PC-3 (cell line): ENCODE measurements around the gene MAD1L1. TPM values are rescaled to one million over a fixed set of nuclear protein-coding genes. Genes with fewer than 3 reads are reported as not detected.
A peak's percentile ranks its signal among the peaks of the same experiment; 100 is the strongest.
"Not testable (repeated sequence)": the region's sequence is repeated elsewhere in the genome, so short reads cannot be mapped to it uniquely, and the experiment has no call there.

ENCODE experiments used
- ATAC-seq: fragments of 200-7000 bp; cut with Tn5 transposase; 2 replicates; pipeline ENCODE4 v1.9.1; 2020; ENCODE audit warnings: mild to moderate bottlenecking, moderate library complexity
- BruUV-seq: library from RNA; stranded (reverse); fragments of 400-500 nt; replicated peaks from 2 replicates; lab custom pipeline; 2021; lab: Mats Ljungman, UMichigan
- CTCF ChIA-PET: fragments of 300-600 bp; sonication (Branson Sonifier 250); formaldehyde crosslinking; loops from one replicate; lab custom pipeline; 2022; ENCODE audit warnings: antibody characterized with exemption; lab: Charles Lee
- POLR2A ChIA-PET: fragments of 300-600 bp; sonication (Branson Sonifier 250); formaldehyde crosslinking; loops from one replicate; lab custom pipeline; 2022; ENCODE audit warnings: antibody characterized with exemption; ENCODE audit not compliant: unreplicated experiment; lab: Charles Lee
- DNase-seq: peaks from one replicate; pipeline ENCODE4 v3.0.0-alpha.2; 2015
- H2AFZ ChIP-seq: fragments of 300-600 bp; sonication (generic); 2 replicates; pipeline ENCODE4 v1.6.0; 2016; ENCODE audit warnings: antibody characterized with exemption, low read length
- H3F3A ChIP-seq: fragments of 300-600 bp; sonication (generic); one replicate; pipeline ENCODE4 v1.6.0; 2017; ENCODE audit warnings: antibody characterized with exemption, low read length, control low read depth, mild to moderate bottlenecking; ENCODE audit not compliant: unreplicated experiment
- H3K27ac ChIP-seq: fragments of 300-600 bp; sonication (generic); 2 replicates; pipeline ENCODE4 v1.5.1; 2016; ENCODE audit warnings: mild to moderate bottlenecking, low read length
- H3K27me3 ChIP-seq: fragments of 300-600 bp; sonication (generic); 2 replicates; pipeline ENCODE4 v1.6.1; 2016; ENCODE audit warnings: low read length, mixed read lengths
- H3K36me3 ChIP-seq: fragments of 300-600 bp; sonication (generic); 2 replicates; pipeline ENCODE4 v1.6.1; 2016; ENCODE audit warnings: low read depth, mixed run types, low read length, mixed read lengths
- H3K4me1 ChIP-seq: fragments of 300-600 bp; sonication (generic); 2 replicates; pipeline ENCODE4 v1.5.1; 2016; ENCODE audit warnings: low read length; ENCODE audit not compliant: insufficient read depth
- H3K4me2 ChIP-seq: fragments of 300-600 bp; sonication (generic); 2 replicates; pipeline ENCODE4 v1.6.0; 2016; ENCODE audit warnings: low read length
- H3K4me3 ChIP-seq: fragments of 300-600 bp; sonication (generic); 2 replicates; pipeline ENCODE4 v1.5.1; 2016; ENCODE audit warnings: mild to moderate bottlenecking, low read length, mixed read lengths
- H3K79me2 ChIP-seq: fragments of 300-600 bp; sonication (generic); 2 replicates; pipeline ENCODE4 v1.6.1; 2017; ENCODE audit warnings: low read length, mixed read lengths
- H3K9ac ChIP-seq: fragments of 300-600 bp; sonication (generic); 2 replicates; pipeline ENCODE4 v1.6.0; 2016; ENCODE audit warnings: mild to moderate bottlenecking, low read length
- H3K9me2 ChIP-seq: fragments of 300-600 bp; sonication (generic); replicated peaks from 2 replicates; pipeline ENCODE4 v1.6.1; 2016; ENCODE audit warnings: mixed run types, low read length, mixed read lengths
- H3K9me3 ChIP-seq: fragments of 300-600 bp; sonication (generic); 2 replicates; pipeline ENCODE4 v1.6.1; 2016; ENCODE audit warnings: low read length, mixed read lengths
- H4K20me1 ChIP-seq: fragments of 300-600 bp; sonication (generic); 2 replicates; pipeline ENCODE4 v1.6.1; 2016; ENCODE audit warnings: low read length, mixed read lengths
- CTCF ChIP-seq: fragments of 300-600 bp; sonication (generic); conservative IDR thresholded peaks from 2 replicates; pipeline ENCODE4 v1.5.1; 2017; ENCODE audit warnings: antibody characterized with exemption, low read depth, mild to moderate bottlenecking, low read length
- EZH2 ChIP-seq: fragments of 300-600 bp; sonication (generic); IDR thresholded peaks from one replicate; pipeline ENCODE4 v1.6.1; 2017; ENCODE audit warnings: antibody characterized with exemption, mild to moderate bottlenecking, low read length; ENCODE audit not compliant: unreplicated experiment
- EZH2phosphoT487 ChIP-seq: fragments of 300-600 bp; sonication (generic); IDR thresholded peaks from 2 replicates; pipeline ENCODE4 v1.6.1; 2018; ENCODE audit warnings: mild to moderate bottlenecking, antibody characterized with exemption, low read length, borderline replicate concordance
- intact Hi-C: fragments of 100-400 bp; cut with micrococcal nuclease; formaldehyde crosslinking; loops from 2 replicates; pipeline ENCODE4 v1.9.0; 2023
- total RNA-seq: library from RNA; depleted of rRNA; stranded (reverse); fragments of >200 nt; gene quantifications from 2 replicates; pipeline ENCODE4 v1.2.3, GENCODE V29; 2014

MAD1L1 gene
- total RNA-seq, 1 experiment from 2014 or later: 88.4 TPM

GRCh38 chr7:2269991-2270460 is 37.3 kb upstream of the MAD1L1 start:
- Histone ChIP-seq H3K4me2 (no peak overlapping the region), H3K9me3 (no peaks in the 10 kb centered on the region), H3K4me3 (no peak overlapping the region), H3K79me2 (no peaks in the 10 kb centered on the region), H2AFZ (no peak overlapping the region), H3F3A (no peaks in the 10 kb centered on the region), H3K36me3 (no peaks in the 10 kb centered on the region), H3K9ac (no peak overlapping the region), H3K4me1 (peaks cover 14% of the 10 kb centered on the region), H4K20me1 (no peaks in the 10 kb centered on the region), H3K27ac (peak overlapping the region; percentile 5; the same call in 1 of the 2 replicates), H3K27me3 (no peaks in the 10 kb centered on the region), H3K9me2 (no peaks in the 10 kb centered on the region)
- no peak for TF ChIP-seq EZH2phosphoT487
- no peak for TF ChIP-seq EZH2
- no peak for TF ChIP-seq CTCF
- CTCF ChIA-PET: interaction anchor here (0.6 kb wide), 1 partner anchor 22 kb away, joined by 3 read pairs; no protein-coding TSS in a partner anchor
- POLR2A ChIA-PET: interaction anchor here (0.6 kb wide), 1 partner anchor 45 kb away, joined by 13 read pairs; no protein-coding TSS in a partner anchor
- intact Hi-C loops: no loop called here
- BruUV-seq: no TSS peak
- DNase-seq: no peak
- peak; percentile 25; the same call in 1 of the 2 replicates for ATAC-seq

DNA sequence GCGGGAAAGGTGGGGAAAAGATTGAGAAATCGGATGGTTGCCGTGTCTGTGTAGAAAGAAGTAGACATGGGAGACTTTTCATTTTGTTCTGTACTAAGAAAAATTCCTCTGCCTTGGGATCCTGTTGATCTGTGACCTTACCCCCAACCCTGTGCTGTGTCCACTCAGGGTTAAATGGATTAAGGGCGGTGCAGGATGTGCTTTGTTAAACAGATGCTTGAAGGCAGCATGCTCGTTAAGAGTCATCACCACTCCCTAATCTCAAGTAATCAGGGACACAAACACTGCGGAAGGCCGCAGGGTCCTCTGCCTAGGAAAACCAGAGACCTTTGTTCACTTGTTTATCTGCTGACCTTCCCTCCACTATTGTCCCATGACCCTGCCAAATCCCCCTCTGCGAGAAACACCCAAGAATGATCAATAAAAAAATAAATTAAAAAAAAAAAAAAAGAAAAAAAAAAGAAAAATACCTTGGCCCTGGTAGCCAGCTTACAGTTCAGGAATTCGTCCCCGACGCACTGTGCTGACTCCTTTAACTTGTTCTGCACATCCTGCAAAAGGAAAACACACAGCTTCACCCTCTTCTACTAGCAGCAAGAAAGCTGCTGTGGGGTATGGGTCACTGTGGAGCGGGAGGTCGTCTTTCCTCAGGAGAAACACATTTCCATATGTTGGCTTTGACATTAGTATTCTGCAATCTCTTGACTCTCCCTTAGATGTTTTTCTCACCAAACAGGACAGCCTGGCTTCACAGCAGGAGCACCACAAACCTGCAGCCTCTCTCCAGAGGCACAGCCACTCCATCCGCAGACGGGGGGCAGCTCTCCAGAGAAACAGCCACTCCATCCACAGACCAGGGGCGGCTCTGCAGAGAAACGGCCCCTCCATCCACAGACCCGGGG is 36.6 kb upstream of the MAD1L1 start:
- H4K20me1 ChIP-seq, POLR2A ChIA-PET, H3K27me3 ChIP-seq, H3K9me2 ChIP-seq, H3F3A ChIP-seq, H3K4me2 ChIP-seq, H3K9ac ChIP-seq, H3K36me3 ChIP-seq, H3K4me3 ChIP-seq, H3K9me3 ChIP-seq, intact Hi-C loops, H2AFZ ChIP-seq, H3K79me2 ChIP-seq: not testable (repeated sequence)
- CTCF ChIA-PET: interaction anchor here (0.6 kb wide), 1 partner anchor 21 kb away, joined by 3 read pairs; no protein-coding TSS in a partner anchor
- ATAC-seq (peak; percentile 25), DNase-seq (peak; percentile 4)
- BruUV-seq: TSS peak; percentile 35
- Histone ChIP-seq H3K4me1 (peaks cover 14% of the 10 kb centered on the region), H3K27ac (peak overlapping the region; percentile 5; the same call in 1 of the 2 replicates)

DNA sequence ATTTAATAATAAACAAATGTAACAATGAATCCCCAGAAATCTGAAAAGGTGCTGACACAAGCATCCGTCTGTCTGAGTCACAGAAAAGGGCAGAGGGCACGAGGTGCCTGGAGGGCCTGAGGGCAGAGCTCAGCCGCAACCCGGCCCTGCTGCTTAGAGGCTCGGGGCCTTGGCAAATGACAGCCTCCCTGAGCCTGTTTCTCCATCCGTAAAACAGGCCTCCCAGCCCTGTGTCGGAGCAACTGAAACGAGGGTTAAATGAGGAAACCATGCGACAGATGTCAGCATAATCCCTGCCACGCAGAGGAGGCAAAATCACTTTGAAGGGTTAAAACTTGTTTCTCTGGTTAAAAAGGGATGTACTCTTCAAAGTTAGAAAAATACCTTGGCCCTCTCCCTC is 34.2 kb upstream of the MAD1L1 start:
- peak overlapping the region; percentile 61 for H3K27ac ChIP-seq
- no peaks in the 10 kb centered on the region for H3K27me3 ChIP-seq
- H3K9me2 ChIP-seq: no peaks in the 10 kb centered on the region
- ATAC-seq (peak; percentile 90), DNase-seq (peak; percentile 83)
- ChIA-PET CTCF (no interaction called here), POLR2A (interaction anchor here (0.7 kb wide), 1 partner anchor 34 kb away, joined by 5 read pairs; no protein-coding TSS in a partner anchor)
- no peak overlapping the region for H2AFZ ChIP-seq
- H4K20me1 ChIP-seq: no peaks in the 10 kb centered on the region
- H3K79me2 ChIP-seq: no peaks in the 10 kb centered on the region
- peaks cover 14% of the 10 kb centered on the region for H3K4me1 ChIP-seq
- no peak for TF ChIP-seq EZH2phosphoT487
- H3K4me2 ChIP-seq: peak overlapping the region; percentile 42; the same call in 1 of the 2 replicates
- intact Hi-C loops: no loop called here
- H3F3A ChIP-seq: no peaks in the 10 kb centered on the region
- no peak overlapping the region for H3K4me3 ChIP-seq
- H3K9me3 ChIP-seq: no peaks in the 10 kb centered on the region
- H3K9ac ChIP-seq: no peak overlapping the region
- no peaks in the 10 kb centered on the region for H3K36me3 ChIP-seq
- no TSS peak for BruUV-seq
